HepG2 (cell line): ENCODE measurements around the gene PNLDC1. TPM values are rescaled to one million over a fixed set of nuclear protein-coding genes. Genes with fewer than 3 reads are reported as not detected.

ENCODE experiments used
- ATM ChIP-seq: fragments of 450-650 bp; IDR thresholded peaks from 2 replicates; pipeline ENCODE4 v1.7.1; 2017; ENCODE audit warnings: mild to moderate bottlenecking, borderline replicate concordance
- ETV5 ChIP-seq: IDR thresholded peaks from 2 replicates; pipeline ENCODE4 v1.6.1; 2018; ENCODE audit warnings: missing biosample characterization, missing genetic modification reagents, inconsistent platforms, borderline replicate concordance
- GABPB1 ChIP-seq: IDR thresholded peaks from 2 replicates; pipeline ENCODE4 v1.6.1; 2016; ENCODE audit warnings: mild to moderate bottlenecking, missing genetic modification reagents, moderate library complexity, missing compliant biosample characterization
- KDM5A ChIP-seq: fragments of 200-600 bp; sonication (generic); IDR thresholded peaks from 2 replicates; pipeline ENCODE4 v1.7.0; 2018; ENCODE audit warnings: antibody characterized with exemption, mild to moderate bottlenecking, low read length, borderline replicate concordance
- NR1H2 ChIP-seq: sonication (generic); formaldehyde crosslinking; IDR thresholded peaks from 2 replicates; pipeline ENCODE4 v1.8.1; 2022; ENCODE audit warnings: low read depth, missing genetic modification reagents, borderline replicate concordance
- SMC3 ChIP-seq: IDR thresholded peaks from 2 replicates; pipeline ENCODE4 v1.6.1; 2011; ENCODE audit warnings: low read length, improper control_type of control experiment
- ZNF543 ChIP-seq: sonication (generic); formaldehyde crosslinking; IDR thresholded peaks from 2 replicates; pipeline ENCODE4 v1.4.0; 2020; ENCODE audit warnings: mild to moderate bottlenecking, missing genetic modification reagents
- ZNF788 ChIP-seq: sonication (generic); formaldehyde crosslinking; IDR thresholded peaks from 2 replicates; pipeline ENCODE4 v1.5.0; 2020; ENCODE audit warnings: mild to moderate bottlenecking, missing genetic modification reagents, borderline replicate concordance
- ZSCAN25 ChIP-seq: sonication (generic); formaldehyde crosslinking; IDR thresholded peaks from 2 replicates; pipeline ENCODE4 v1.8.0; 2022; ENCODE audit warnings: mild to moderate bottlenecking, missing genetic modification reagents
- polyA plus RNA-seq, 8 experiments: library from polyadenylated mRNA; depleted of rRNA in 3 of 8; stranded (reverse) in 7 of 8; unstranded in 1 of 8; fragments of >200 nt; fragmentation: Illumina TruSeq in 4 of 8; extraction: Trizol in 4 of 8; gene quantifications; 2 replicates each; pipeline versions ENCODE4 v1.2.1 to v1.2.3, GENCODE V29; 2011 to 2016; ENCODE audit warnings: low read depth in 4 of 8, missing spikeins in 1 of 8, mixed read lengths in 1 of 8; ENCODE audit not compliant: insufficient read depth in 1 of 8
- total RNA-seq, 5 experiments: library from RNA; depleted of rRNA; stranded (reverse); fragments of >200 nt; fragmentation: Illumina TruSeq; extraction: Trizol; gene quantifications; 2 replicates each; pipeline ENCODE4 v1.2.3, GENCODE V29; 2016; ENCODE audit warnings: low read depth in 1 of 5
- TF ChIP-seq, protein P1 (sequence below), 2 experiments: sonication (generic) in 1 of 2; formaldehyde crosslinking in 1 of 2; IDR thresholded peaks; 2 replicates each; pipeline versions ENCODE4 v1.6.1 to v1.9.0; 2014 to 2022; ENCODE audit warnings: antibody characterized with exemption in 1 of 2, borderline replicate concordance in 1 of 2, inconsistent platforms in 1 of 2, low read depth in 1 of 2, missing genetic modification reagents in 1 of 2
- TF ChIP-seq, protein P2 (sequence below): sonication (generic); formaldehyde crosslinking; conservative IDR thresholded peaks from 2 replicates; pipeline ENCODE4 v1.8.0; 2022; ENCODE audit warnings: low read depth, missing genetic modification reagents
- TF ChIP-seq, protein P3 (sequence below): sonication (generic); formaldehyde crosslinking; IDR thresholded peaks from 2 replicates; pipeline ENCODE4 v1.5.0; 2020; ENCODE audit warnings: mild to moderate bottlenecking, missing genetic modification reagents
- TF ChIP-seq, protein P4 (sequence below): sonication (generic); formaldehyde crosslinking; IDR thresholded peaks from 2 replicates; pipeline ENCODE4 v1.5.1; 2020; ENCODE audit warnings: missing genetic modification reagents, mild to moderate bottlenecking, borderline replicate concordance
- TF ChIP-seq, protein P5 (sequence below): sonication (generic); formaldehyde crosslinking; IDR thresholded peaks from 2 replicates; pipeline ENCODE4 v1.4.0; 2020; ENCODE audit warnings: missing genetic modification reagents

PNLDC1 gene
- total and polyA plus RNA-seq, 2 of the 13 experiments (the other 11 are each of a cell fraction or from before 2014, with no cell fraction given): not detected

DNA sequence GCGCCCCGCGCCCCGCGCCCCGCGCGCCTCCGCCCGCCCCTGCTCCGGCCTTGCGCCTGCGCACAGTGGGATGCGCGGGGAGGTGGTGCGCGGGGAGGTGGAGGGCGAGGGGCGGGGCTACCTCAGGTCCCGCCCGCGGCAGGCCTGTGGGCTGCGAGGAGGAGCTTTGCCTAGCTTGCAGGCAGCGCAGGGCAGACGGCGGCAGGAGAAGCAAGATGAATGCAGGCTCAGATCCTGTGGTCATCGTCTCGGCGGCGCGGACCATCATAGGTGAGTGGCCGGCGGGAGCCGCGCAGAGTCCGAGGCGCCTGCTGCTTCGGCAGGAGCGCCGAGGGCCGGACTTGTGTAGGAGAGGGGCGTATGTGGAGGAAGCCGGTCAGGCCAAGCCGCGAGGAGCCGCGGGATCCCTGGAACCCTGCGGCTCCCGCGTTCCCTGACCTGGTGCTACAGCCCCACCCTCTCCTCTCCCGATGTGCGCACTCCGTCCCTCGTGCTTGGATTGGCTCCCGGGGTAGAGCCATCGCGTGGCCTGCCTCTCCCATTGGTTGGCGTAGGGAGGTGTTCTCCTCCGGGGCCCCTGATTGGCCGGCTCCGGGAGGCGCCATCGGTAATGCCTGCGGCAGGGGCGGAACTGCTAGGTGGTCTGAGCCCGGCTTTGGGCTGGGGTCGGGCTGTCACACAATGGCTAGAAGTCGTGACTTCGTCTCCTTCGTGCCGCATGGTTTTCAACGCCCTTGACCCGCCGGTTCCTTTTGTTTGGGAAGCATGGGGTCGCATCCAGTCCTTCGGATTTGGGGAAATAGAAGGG, 38.0 kb upstream of the PNLDC1 start, which contains the start of gene ACAT2 (continued):
- TF ChIP-seq ETV5 (CRISPR knock-in tag): no peak; the same call in none of the 2 replicates
- TF ChIP-seq, protein P1, sequence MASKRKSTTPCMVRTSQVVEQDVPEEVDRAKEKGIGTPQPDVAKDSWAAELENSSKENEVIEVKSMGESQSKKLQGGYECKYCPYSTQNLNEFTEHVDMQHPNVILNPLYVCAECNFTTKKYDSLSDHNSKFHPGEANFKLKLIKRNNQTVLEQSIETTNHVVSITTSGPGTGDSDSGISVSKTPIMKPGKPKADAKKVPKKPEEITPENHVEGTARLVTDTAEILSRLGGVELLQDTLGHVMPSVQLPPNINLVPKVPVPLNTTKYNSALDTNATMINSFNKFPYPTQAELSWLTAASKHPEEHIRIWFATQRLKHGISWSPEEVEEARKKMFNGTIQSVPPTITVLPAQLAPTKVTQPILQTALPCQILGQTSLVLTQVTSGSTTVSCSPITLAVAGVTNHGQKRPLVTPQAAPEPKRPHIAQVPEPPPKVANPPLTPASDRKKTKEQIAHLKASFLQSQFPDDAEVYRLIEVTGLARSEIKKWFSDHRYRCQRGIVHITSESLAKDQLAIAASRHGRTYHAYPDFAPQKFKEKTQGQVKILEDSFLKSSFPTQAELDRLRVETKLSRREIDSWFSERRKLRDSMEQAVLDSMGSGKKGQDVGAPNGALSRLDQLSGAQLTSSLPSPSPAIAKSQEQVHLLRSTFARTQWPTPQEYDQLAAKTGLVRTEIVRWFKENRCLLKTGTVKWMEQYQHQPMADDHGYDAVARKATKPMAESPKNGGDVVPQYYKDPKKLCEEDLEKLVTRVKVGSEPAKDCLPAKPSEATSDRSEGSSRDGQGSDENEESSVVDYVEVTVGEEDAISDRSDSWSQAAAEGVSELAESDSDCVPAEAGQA (IDR thresholded peaks at IDR 0.05; ENCODE audit: low read depth): peak; percentile 60
- TF ChIP-seq, protein P1 (CRISPR knock-in tag; IDR thresholded peaks at IDR 0.05; ENCODE audit: borderline replicate concordance): peak; percentile 30; the same call in 1 of the 2 replicates
- TF ChIP-seq, protein P2, sequence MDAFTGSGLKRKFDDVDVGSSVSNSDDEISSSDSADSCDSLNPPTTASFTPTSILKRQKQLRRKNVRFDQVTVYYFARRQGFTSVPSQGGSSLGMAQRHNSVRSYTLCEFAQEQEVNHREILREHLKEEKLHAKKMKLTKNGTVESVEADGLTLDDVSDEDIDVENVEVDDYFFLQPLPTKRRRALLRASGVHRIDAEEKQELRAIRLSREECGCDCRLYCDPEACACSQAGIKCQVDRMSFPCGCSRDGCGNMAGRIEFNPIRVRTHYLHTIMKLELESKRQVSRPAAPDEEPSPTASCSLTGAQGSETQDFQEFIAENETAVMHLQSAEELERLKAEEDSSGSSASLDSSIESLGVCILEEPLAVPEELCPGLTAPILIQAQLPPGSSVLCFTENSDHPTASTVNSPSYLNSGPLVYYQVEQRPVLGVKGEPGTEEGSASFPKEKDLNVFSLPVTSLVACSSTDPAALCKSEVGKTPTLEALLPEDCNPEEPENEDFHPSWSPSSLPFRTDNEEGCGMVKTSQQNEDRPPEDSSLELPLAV (CRISPR knock-in tag): no peak
- no peak for TF ChIP-seq ATM
- TF ChIP-seq ZNF543 (CRISPR knock-in tag): peak; percentile 83
- TF ChIP-seq GABPB1 (CRISPR knock-in tag): peak; percentile 84
- TF ChIP-seq, protein P3, sequence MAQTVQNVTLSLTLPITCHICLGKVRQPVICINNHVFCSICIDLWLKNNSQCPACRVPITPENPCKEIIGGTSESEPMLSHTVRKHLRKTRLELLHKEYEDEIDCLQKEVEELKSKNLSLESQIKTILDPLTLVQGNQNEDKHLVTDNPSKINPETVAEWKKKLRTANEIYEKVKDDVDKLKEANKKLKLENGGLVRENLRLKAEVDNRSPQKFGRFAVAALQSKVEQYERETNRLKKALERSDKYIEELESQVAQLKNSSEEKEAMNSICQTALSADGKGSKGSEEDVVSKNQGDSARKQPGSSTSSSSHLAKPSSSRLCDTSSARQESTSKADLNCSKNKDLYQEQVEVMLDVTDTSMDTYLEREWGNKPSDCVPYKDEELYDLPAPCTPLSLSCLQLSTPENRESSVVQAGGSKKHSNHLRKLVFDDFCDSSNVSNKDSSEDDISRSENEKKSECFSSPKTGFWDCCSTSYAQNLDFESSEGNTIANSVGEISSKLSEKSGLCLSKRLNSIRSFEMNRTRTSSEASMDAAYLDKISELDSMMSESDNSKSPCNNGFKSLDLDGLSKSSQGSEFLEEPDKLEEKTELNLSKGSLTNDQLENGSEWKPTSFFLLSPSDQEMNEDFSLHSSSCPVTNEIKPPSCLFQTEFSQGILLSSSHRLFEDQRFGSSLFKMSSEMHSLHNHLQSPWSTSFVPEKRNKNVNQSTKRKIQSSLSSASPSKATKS (CRISPR knock-in tag): 0 out of 2 replicates have a peak, but pooled peaks have one; percentile 57
- TF ChIP-seq KDM5A: peak; percentile 76
- peak; percentile 85 for TF ChIP-seq ZSCAN25 (CRISPR knock-in tag)
- TF ChIP-seq, protein P4, sequence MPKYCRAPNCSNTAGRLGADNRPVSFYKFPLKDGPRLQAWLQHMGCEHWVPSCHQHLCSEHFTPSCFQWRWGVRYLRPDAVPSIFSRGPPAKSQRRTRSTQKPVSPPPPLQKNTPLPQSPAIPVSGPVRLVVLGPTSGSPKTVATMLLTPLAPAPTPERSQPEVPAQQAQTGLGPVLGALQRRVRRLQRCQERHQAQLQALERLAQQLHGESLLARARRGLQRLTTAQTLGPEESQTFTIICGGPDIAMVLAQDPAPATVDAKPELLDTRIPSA (CRISPR knock-in tag): peak; percentile 40; the same call in 1 of the 2 replicates
- TF ChIP-seq SMC3: no peak
- no peak for TF ChIP-seq NR1H2
- TF ChIP-seq ZNF788 (CRISPR knock-in tag): peak; percentile 91; the same call in 1 of the 2 replicates
- TF ChIP-seq, protein P5, sequence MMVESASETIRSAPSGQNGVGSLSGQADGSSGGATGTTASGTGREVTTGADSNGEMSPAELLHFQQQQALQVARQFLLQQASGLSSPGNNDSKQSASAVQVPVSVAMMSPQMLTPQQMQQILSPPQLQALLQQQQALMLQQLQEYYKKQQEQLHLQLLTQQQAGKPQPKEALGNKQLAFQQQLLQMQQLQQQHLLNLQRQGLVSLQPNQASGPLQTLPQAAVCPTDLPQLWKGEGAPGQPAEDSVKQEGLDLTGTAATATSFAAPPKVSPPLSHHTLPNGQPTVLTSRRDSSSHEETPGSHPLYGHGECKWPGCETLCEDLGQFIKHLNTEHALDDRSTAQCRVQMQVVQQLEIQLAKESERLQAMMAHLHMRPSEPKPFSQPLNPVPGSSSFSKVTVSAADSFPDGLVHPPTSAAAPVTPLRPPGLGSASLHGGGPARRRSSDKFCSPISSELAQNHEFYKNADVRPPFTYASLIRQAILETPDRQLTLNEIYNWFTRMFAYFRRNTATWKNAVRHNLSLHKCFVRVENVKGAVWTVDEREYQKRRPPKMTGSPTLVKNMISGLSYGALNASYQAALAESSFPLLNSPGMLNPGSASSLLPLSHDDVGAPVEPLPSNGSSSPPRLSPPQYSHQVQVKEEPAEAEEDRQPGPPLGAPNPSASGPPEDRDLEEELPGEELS: peak; percentile 57
